Measurements from ENCODE around the gene TRPM3. TPM values are rescaled to one million over a fixed set of nuclear protein-coding genes. Genes with fewer than 3 reads are reported as not detected.

Gene TRPM3
- total and polyA plus RNA-seq, 2 of the 13 experiments (the other 11 are each of a cell fraction or from before 2014, with no cell fraction given), result not detected

GRCh38 chr9:70947086-70947485 lies 174.3 kb downstream of the TRPM3 start:
- ATAC-seq, result no peak
- H4K20me1 ChIP-seq (ENCODE audit: insufficient read depth, low read length), result no peaks in the 10 kb centered on the region
- CTCF ChIA-PET (ENCODE audit: low intra/inter-chr PET ratio, low total read pairs), result no interaction called here

More at GRCh38 chr9:70947086-70947485, 174.3 kb downstream of the TRPM3 start:
- FAIRE-seq (no peak), DNase-seq (ENCODE audit: low spot score) (no peak)
- TF ChIP-seq BORCS8-MEF2B (CRISPR knock-in tag; IDR thresholded peaks at IDR 0.05), result no peak
- TF ChIP-seq PTBP1 (IDR thresholded peaks at IDR 0.05; ENCODE audit: low read depth, low read length, poor library complexity, severe bottlenecking), result no peak
- TF ChIP-seq ATAD3A (CRISPR knock-in tag; IDR thresholded peaks at IDR 0.05), result no peak
- TF ChIP-seq MIER2 (CRISPR knock-in tag; IDR thresholded peaks at IDR 0.05), result no peak
- TF ChIP-seq CSRNP2 (CRISPR knock-in tag; conservative IDR thresholded peaks at IDR 0.05; ENCODE audit: low read depth), result no peak
- no peak for TF ChIP-seq KAT8 (CRISPR knock-in tag; IDR thresholded peaks at IDR 0.05)
- no peak for TF ChIP-seq ZSCAN9 (CRISPR knock-in tag; IDR thresholded peaks at IDR 0.05; ENCODE audit: borderline replicate concordance)
- no peak for TF ChIP-seq ARID5B (CRISPR knock-in tag; IDR thresholded peaks at IDR 0.05)
- TF ChIP-seq ZSCAN25 (CRISPR knock-in tag; IDR thresholded peaks at IDR 0.05), result no peak
- no peak for TF ChIP-seq PAX8 (CRISPR knock-in tag; IDR thresholded peaks at IDR 0.05; ENCODE audit: borderline replicate concordance)
- no peak for TF ChIP-seq ZNF232 (CRISPR knock-in tag; IDR thresholded peaks at IDR 0.05; ENCODE audit: borderline replicate concordance)
- no peak for TF ChIP-seq ZNF577 (CRISPR knock-in tag; IDR thresholded peaks at IDR 0.05; ENCODE audit: borderline replicate concordance, low read depth)
- no peak for TF ChIP-seq ZSCAN5A (CRISPR knock-in tag; IDR thresholded peaks at IDR 0.05; ENCODE audit: borderline replicate concordance)
- in situ Hi-C loops (cut with HindIII; ENCODE audit: extremely low pct_ligation_motif_present, low pct_unique_long_range_greater_than_20kb) (no loop called here), intact Hi-C loops (cut with micrococcal nuclease; ENCODE audit: unreplicated experiment) (no loop called here)
- Histone ChIP-seq H3K27ac (ENCODE audit: extremely low read length, insufficient read depth, low read length) (no peak overlapping the region), H3K9me3 (ENCODE audit: low read length) (no peaks in the 10 kb centered on the region), H3K27me3 (ENCODE audit: control insufficient read depth in 1 of 2, insufficient read depth in 2 of 2, low read length in 2 of 2) (no peaks in the 10 kb centered on the region), H3K4me1 (ENCODE audit: insufficient read depth, low read length) (no peaks in the 10 kb centered on the region), H3K4me2 (ENCODE audit: low read depth, low read length) (no peak overlapping the region), H3K79me2 (ENCODE audit: insufficient read depth, low read length) (no peaks in the 10 kb centered on the region), H3K4me3 (replicated peaks in 1 of 3; ENCODE audit: insufficient read depth in 1 of 3, low read depth in 2 of 3, low read length in 3 of 3) (no peak overlapping the region), H3K36me3 (replicated peaks in 1 of 2; ENCODE audit: control insufficient read depth in 1 of 2, insufficient read depth in 2 of 2, low read length in 2 of 2) (no peaks in the 10 kb centered on the region), H3K9ac (ENCODE audit: insufficient read depth, low read depth, low read length) (no peak overlapping the region), H2AFZ (ENCODE audit: low read length) (no peak overlapping the region)
- POLR2A ChIA-PET, result no interaction called here
- BruUV-seq (replicated peaks), result no TSS peak

Measured in HepG2 (cell line).